ENCODE measurements around the gene BIRC7. TPM values are rescaled to one million over a fixed set of nuclear protein-coding genes. Genes with fewer than 3 reads are reported as not detected.

Gene BIRC7
- total RNA-seq, 4 donors from 2014 or later = not detected

DNA sequence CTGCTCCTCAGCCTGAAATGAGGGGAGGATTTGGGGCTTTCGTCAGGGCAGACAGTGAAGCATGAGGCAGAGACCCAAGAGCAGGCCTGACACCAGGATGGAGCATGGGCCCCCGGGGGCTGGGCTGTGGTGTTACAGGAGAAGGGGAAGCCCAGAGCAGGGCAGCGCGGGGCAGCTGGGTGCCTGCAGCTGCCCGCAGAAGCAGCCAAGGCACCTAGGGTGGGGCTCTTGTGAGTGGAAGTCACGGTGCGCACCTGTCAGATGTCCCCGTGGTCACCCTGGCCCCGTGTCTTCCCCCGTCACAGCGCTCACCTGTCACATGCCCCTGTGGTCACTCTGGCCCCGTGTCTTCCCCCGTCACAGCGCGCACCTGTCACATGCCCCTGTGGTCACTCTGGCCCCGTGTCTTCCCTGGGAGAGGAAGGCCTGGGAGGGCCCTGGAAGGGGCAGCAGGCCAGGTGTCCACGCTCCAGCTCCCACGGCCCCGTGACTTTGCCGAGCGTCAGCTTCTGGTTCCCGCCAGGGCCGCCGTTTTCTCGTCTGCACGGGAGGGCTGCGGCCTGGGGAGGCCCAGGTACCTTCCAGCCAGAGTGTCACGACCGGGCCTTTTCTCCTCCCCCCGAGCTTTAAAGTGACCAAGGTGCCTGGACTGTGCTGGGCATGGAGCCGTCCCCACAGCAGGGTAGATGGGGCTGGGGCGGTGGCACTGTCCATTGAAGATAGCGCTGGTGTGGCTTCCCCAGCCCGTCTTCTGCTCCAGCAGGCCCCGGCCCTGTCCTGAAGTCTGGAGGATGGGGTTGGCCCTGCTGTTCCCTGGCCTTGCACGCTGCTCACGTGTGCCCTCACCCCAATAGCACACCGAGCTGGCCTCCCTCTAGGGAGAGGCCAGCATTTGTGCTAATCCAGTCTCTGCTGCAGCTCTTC, 46.3 kb downstream of the BIRC7 start:
- no peaks in the 10 kb centered on the region for H3K27me3 ChIP-seq
- peaks cover 54 to 100% (median 95%) of the 10 kb centered on the region in 4 donors for H3K36me3 ChIP-seq
- no peak for DNase-seq (ENCODE audit: extremely low spot score)
- no peaks in the 10 kb centered on the region for H3K4me1 ChIP-seq
- intact Hi-C loops (cut with DNase I) = no loop called here
- H3K9me3 ChIP-seq = no peaks in the 10 kb centered on the region
- 93% methylated on average over 26 of the region's 38 CpGs for WGBS
- no peak overlapping the region for H3K4me3 ChIP-seq
- TF ChIP-seq EP300 (IDR thresholded peaks at IDR 0.05) (no peak), POLR2AphosphoS5 (IDR thresholded peaks at IDR 0.05) (no peak), POLR2A (IDR thresholded peaks at IDR 0.05; ENCODE audit: low read depth) (no peak)
- TF ChIP-seq, protein P1, sequence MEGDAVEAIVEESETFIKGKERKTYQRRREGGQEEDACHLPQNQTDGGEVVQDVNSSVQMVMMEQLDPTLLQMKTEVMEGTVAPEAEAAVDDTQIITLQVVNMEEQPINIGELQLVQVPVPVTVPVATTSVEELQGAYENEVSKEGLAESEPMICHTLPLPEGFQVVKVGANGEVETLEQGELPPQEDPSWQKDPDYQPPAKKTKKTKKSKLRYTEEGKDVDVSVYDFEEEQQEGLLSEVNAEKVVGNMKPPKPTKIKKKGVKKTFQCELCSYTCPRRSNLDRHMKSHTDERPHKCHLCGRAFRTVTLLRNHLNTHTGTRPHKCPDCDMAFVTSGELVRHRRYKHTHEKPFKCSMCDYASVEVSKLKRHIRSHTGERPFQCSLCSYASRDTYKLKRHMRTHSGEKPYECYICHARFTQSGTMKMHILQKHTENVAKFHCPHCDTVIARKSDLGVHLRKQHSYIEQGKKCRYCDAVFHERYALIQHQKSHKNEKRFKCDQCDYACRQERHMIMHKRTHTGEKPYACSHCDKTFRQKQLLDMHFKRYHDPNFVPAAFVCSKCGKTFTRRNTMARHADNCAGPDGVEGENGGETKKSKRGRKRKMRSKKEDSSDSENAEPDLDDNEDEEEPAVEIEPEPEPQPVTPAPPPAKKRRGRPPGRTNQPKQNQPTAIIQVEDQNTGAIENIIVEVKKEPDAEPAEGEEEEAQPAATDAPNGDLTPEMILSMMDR (IDR thresholded peaks at IDR 0.05) = no peak
- no peak overlapping the region for H3K27ac ChIP-seq (replicated peaks in 1 of 4)

DNA sequence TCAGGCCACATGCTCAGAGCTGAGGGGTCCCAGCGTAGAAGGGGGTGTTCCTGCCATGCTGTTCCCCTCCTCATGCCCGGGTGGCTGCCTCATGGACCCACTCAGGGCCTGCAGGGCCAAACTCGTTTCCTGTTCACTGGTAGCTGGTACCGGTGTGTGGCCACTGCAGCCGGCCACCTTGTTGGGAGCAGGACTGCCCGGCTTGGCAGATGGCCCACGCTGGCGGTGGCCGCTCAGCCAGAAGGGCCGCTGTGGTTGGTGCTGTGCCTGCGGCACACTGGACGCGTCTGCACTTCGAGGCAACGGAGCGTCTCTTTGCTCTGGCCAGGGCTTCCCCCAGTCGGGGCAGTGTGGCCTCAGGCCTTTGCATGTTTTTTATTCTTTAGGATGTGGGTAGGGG, 47.2 kb downstream of the BIRC7 start:
- 84% methylated on average over 3 of the region's 17 CpGs for WGBS
- H3K27ac ChIP-seq (replicated peaks in 1 of 4) = no peak overlapping the region
- TF ChIP-seq EP300 (IDR thresholded peaks at IDR 0.05) (no peak), POLR2AphosphoS5 (IDR thresholded peaks at IDR 0.05) (no peak), POLR2A (IDR thresholded peaks at IDR 0.05; ENCODE audit: low read depth) (no peak)
- TF ChIP-seq, protein P1 (IDR thresholded peaks at IDR 0.05) = no peak
- H3K4me1 ChIP-seq = no peaks in the 10 kb centered on the region
- no peak for DNase-seq (ENCODE audit: extremely low spot score)
- peaks cover 49 to 100% (median 94%) of the 10 kb centered on the region in 4 donors for H3K36me3 ChIP-seq
- H3K4me3 ChIP-seq = no peak overlapping the region
- no peaks in the 10 kb centered on the region for H3K27me3 ChIP-seq
- no peaks in the 10 kb centered on the region for H3K9me3 ChIP-seq
- intact Hi-C loops (cut with DNase I) = no loop called here

DNA sequence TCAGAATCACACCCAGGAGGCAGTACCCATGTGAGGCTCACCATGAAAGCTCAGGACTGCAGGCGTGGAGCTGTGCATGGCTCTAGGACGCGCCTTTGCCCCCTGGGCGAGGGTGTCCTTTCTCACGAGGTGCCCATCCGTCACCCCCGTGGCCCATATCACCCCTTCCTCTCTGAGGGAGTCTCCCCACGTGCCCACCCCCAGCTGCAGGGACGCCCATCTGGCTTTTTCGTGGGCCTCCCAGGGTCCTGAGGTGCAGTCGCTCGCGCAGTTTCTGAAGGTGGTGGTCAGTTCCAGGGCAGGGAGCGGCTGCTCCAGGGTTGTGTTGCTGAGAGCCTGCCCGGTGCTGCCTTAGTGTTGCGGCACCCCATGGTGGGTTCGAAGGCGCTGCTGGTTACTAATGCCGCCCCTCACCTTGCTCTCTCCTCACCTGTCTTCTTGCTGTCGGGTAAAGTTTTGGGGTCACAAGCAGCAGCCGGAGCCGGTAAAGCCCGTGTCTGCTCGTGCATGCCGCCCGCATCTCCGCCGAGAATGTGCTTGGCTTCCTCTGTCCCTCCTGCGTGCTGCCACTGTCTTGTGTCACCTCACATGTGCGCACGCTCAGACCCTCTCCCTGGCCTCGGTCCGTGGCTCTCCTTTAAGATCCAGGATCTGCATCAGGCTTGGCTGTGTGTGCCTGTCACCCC, 47.8 kb downstream of the BIRC7 start:
- H3K27ac ChIP-seq (replicated peaks in 1 of 4) = no peak overlapping the region
- no peak for DNase-seq (ENCODE audit: extremely low spot score)
- H3K36me3 ChIP-seq = peaks cover 49 to 100% (median 94%) of the 10 kb centered on the region in 4 donors
- H3K9me3 ChIP-seq = no peaks in the 10 kb centered on the region
- WGBS = 91% methylated on average over 32 of the region's 33 CpGs
- no peaks in the 10 kb centered on the region for H3K27me3 ChIP-seq
- intact Hi-C loops (cut with DNase I) = no loop called here
- H3K4me1 ChIP-seq = no peaks in the 10 kb centered on the region
- TF ChIP-seq EP300 (IDR thresholded peaks at IDR 0.05) (no peak), POLR2AphosphoS5 (IDR thresholded peaks at IDR 0.05) (no peak)
- no peak overlapping the region for H3K4me3 ChIP-seq

DNA sequence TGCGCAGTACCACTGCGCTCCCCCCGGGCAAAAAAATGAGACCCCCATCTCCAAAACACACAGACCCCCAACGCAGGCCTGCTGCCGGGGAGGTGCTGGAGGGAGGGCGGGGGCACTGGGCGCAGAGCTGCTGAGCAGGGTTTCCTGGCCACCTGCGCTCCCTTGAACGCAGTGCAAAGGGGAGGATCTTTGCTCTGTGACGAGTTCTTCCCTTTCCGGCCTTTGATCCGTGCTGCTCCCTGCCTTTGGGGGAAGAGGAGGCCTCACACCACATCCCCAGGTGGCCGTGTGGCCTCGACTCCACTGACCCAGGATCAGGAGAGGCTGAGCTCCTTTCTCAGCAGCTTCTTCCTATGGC, 48.4 kb downstream of the BIRC7 start:
- WGBS = 74% methylated on average over 8 of the region's 14 CpGs

More for the DNA sequence above, 48.4 kb downstream of the BIRC7 start:
- Histone ChIP-seq H3K9me3 (no peaks in the 10 kb centered on the region), H3K27me3 (no peaks in the 10 kb centered on the region), H3K36me3 (peaks cover 48 to 100% (median 94%) of the 10 kb centered on the region in 4 donors), H3K4me3 (peak overlapping the region in 1 of 4 donors; percentile 7), H3K27ac (replicated peaks in 1 of 4) (no peak overlapping the region), H3K4me1 (no peaks in the 10 kb centered on the region)
- no peak for DNase-seq (ENCODE audit: extremely low spot score)
- intact Hi-C loops (cut with DNase I) = no loop called here
- TF ChIP-seq EP300 (IDR thresholded peaks at IDR 0.05) (no peak), POLR2A (IDR thresholded peaks at IDR 0.05; ENCODE audit: low read depth) (no peak), POLR2AphosphoS5 (IDR thresholded peaks at IDR 0.05) (no peak)
- TF ChIP-seq, protein P1 (IDR thresholded peaks at IDR 0.05) = no peak
